ENCODE results near the gene ENAH.
A peak's percentile ranks its signal among the peaks of the same experiment; 100 is the strongest.
"Not testable (repeated sequence)": the region's sequence is repeated elsewhere in the genome, so short reads cannot be mapped to it uniquely, and the experiment has no call there.

The ENAH gene

GRCh38 chr1:225674381-225674780 is 21.5 kb upstream of the ENAH start:
- DNase-seq, result no peak

GRCh38 chr1:225670806-225671733 is 18.1 kb upstream of the ENAH start:
- DNase-seq, result no peak

- DNase-seq, result no peak
These were observed 17.4 kb upstream of the ENAH start for GRCh38 chr1:225670356-225670755.

- DNase-seq, result no peak
These were observed 15.3 kb upstream of the ENAH start for GRCh38 chr1:225668222-225668621.

- no peak for DNase-seq
These were observed 14.4 kb upstream of the ENAH start for GRCh38 chr1:225667362-225667761.

GRCh38 chr1:225666495-225666894 is 13.6 kb upstream of the ENAH start:
- no peak for DNase-seq

- no peak for DNase-seq
These were observed 11.8 kb upstream of the ENAH start for GRCh38 chr1:225664762-225665161.

- no peak for DNase-seq
These were observed 9.2 kb upstream of the ENAH start for GRCh38 chr1:225662155-225662554.

- no peak for DNase-seq
These were observed 7.6 kb upstream of the ENAH start for GRCh38 chr1:225660544-225660946.

- no peak for DNase-seq
These were observed 5.1 kb upstream of the ENAH start for GRCh38 chr1:225658041-225658440.

GRCh38 chr1:225657462-225657989 is 4.6 kb upstream of the ENAH start:
- DNase-seq, result no peak

- not testable (repeated sequence) for DNase-seq
These were observed 3.3 kb upstream of the ENAH start for GRCh38 chr1:225656259-225656655.

- DNase-seq, result peak; percentile 25
These were observed 2.8 kb upstream of the ENAH start for GRCh38 chr1:225655509-225656258.

- DNase-seq, result no peak
These were observed 2.0 kb upstream of the ENAH start for GRCh38 chr1:225654688-225655508.

GRCh38 chr1:225654277-225654597 is 1.3 kb upstream of the ENAH start:
- DNase-seq, result no peak

- peak; percentile 36 for DNase-seq
These were observed 747 bp upstream of the ENAH start for GRCh38 chr1:225653463-225654276.

GRCh38 chr1:225651872-225652728 is 823 bp downstream of the ENAH start:
- DNase-seq, result no peak

GRCh38 chr1:225651376-225651871 is 1.5 kb downstream of the ENAH start:
- no peak for DNase-seq

- DNase-seq, result no peak
These were observed 2.7 kb downstream of the ENAH start for GRCh38 chr1:225650179-225650578.

GRCh38 chr1:225645194-225645895 is 7.6 kb downstream of the ENAH start:
- DNase-seq, result no peak

All from activated CD4-positive, alpha-beta T cell treated with anti-CD3 and anti-CD28 coated beads for 48 hours (primary cell).